GM12878 (cell line): ENCODE data around the gene MEG3. TPM values are rescaled to one million over a fixed set of nuclear protein-coding genes. Genes with fewer than 3 reads are reported as not detected.

Source experiments
- ATAC-seq: fragments of 200-7000 bp; cut with Tn5 transposase; 3 replicates; pipeline ENCODE4 v1.9.1; 2020; ENCODE audit warnings: mild to moderate bottlenecking, moderate library complexity
- BruUV-seq: library from RNA; stranded (reverse); fragments of 400-500 nt; replicated peaks from 2 replicates; lab custom pipeline; 2021; lab: Mats Ljungman, UMichigan
- CTCF ChIA-PET: fragments of 300-600 bp; sonication (Branson Sonifier 250); formaldehyde crosslinking; extraction: SDS; loops from one replicate; lab custom pipeline; 2021; ENCODE audit warnings: inconsistent platforms; lab: Yijun Ruan, JAX
- POLR2A ChIA-PET: fragments of 350-600 bp; formaldehyde crosslinking; extraction: SDS; loops from one replicate; lab custom pipeline; 2021; ENCODE audit warnings: inconsistent platforms; lab: Charles Lee
- RAD21 ChIA-PET: fragments of 300-600 bp; sonication (Branson Sonifier 250); formaldehyde crosslinking; loops from one replicate; lab custom pipeline; 2023; ENCODE audit warnings: antibody characterized with exemption; ENCODE audit not compliant: unreplicated experiment; lab: Charles Lee
- SMC1A ChIA-PET: fragments of 300-600 bp; sonication (Branson Sonifier 250); formaldehyde crosslinking; loops from one replicate; lab custom pipeline; 2023; ENCODE audit not compliant: unreplicated experiment, uncharacterized antibody; lab: Charles Lee
- DNase-seq: peaks from one replicate; pipeline ENCODE4 v3.0.0-alpha.2; 2011; ENCODE audit warnings: low read depth, low spot score
- FAIRE-seq: peaks from 3 replicates; lab custom pipeline; 2011; peaks lifted over from hg19 to GRCh38; lab: Jason Lieb, UNC
- H2AFZ ChIP-seq: 2 replicates; pipeline ENCODE4 v1.6.0; 2011; ENCODE audit warnings: low read depth, low read length, control low read depth; ENCODE audit not compliant: control insufficient read depth
- H3K27ac ChIP-seq: 2 replicates; pipeline ENCODE4 v1.5.1; 2011; ENCODE audit warnings: control low read depth; ENCODE audit not compliant: control insufficient read depth, insufficient read depth
- H3K27me3 ChIP-seq, 2 experiments: replicated peaks in 1 of 2; 2 replicates each; pipeline versions ENCODE4 v1.6.0 to v1.6.1; 2011; ENCODE audit warnings: low read length in 1 of 2; ENCODE audit not compliant: control insufficient read depth in 2 of 2, insufficient read depth in 2 of 2
- H3K36me3 ChIP-seq, 2 experiments: 2 replicates each; pipeline ENCODE4 v1.5.1; 2011; ENCODE audit warnings: low read length in 1 of 2; ENCODE audit not compliant: control insufficient read depth in 2 of 2, insufficient read depth in 2 of 2
- H3K4me1 ChIP-seq: 2 replicates; pipeline ENCODE4 v1.6.1; 2011; ENCODE audit warnings: mild to moderate bottlenecking, low read length, moderate library complexity, mixed read lengths; ENCODE audit not compliant: control insufficient read depth, insufficient read depth
- H3K4me2 ChIP-seq: 2 replicates; pipeline ENCODE4 v1.6.0; 2011; ENCODE audit warnings: control low read depth; ENCODE audit not compliant: control insufficient read depth, insufficient read depth
- H3K4me3 ChIP-seq: fragments of 200-600 bp; sonication (generic); 2 replicates; pipeline ENCODE4 v1.5.1; 2016
- H3K79me2 ChIP-seq: 2 replicates; pipeline ENCODE4 v1.6.0; 2011; ENCODE audit warnings: low read length; ENCODE audit not compliant: control insufficient read depth, insufficient read depth
- H3K9ac ChIP-seq: 2 replicates; pipeline ENCODE4 v1.8.0; 2011; ENCODE audit warnings: low read length, control low read depth, mixed read lengths; ENCODE audit not compliant: control insufficient read depth, insufficient read depth
- H3K9me3 ChIP-seq: replicated peaks from 3 replicates; pipeline ENCODE4 v1.5.1; 2011; ENCODE audit warnings: mild to moderate bottlenecking, low read length; ENCODE audit not compliant: control insufficient read depth, insufficient read depth
- H4K20me1 ChIP-seq: 2 replicates; pipeline ENCODE4 v1.6.0; 2011; ENCODE audit not compliant: control insufficient read depth, insufficient read depth
- BCL11A ChIP-seq: IDR thresholded peaks from 2 replicates; pipeline ENCODE4 v1.6.1; 2011; ENCODE audit warnings: low read depth, low read length
- CBX3 ChIP-seq: fragments of 200-600 bp; sonication (generic); IDR thresholded peaks from 2 replicates; pipeline ENCODE4 v1.6.1; 2016; ENCODE audit warnings: low read depth, borderline replicate concordance
- CHD2 ChIP-seq: IDR thresholded peaks from 2 replicates; pipeline ENCODE4 v1.6.1; 2011; ENCODE audit warnings: low read depth, low read length, improper control_type of control experiment, borderline replicate concordance
- FOXM1 ChIP-seq: IDR thresholded peaks from 2 replicates; pipeline ENCODE4 v1.6.1; 2012; ENCODE audit warnings: low read depth, mild to moderate bottlenecking, inconsistent platforms, low read length, moderate library complexity
- HDAC6 ChIP-seq: fragments of 200-600 bp; sonication (generic); IDR thresholded peaks from one replicate; pipeline ENCODE4 v1.8.0; 2017; ENCODE audit warnings: antibody characterized with exemption; ENCODE audit not compliant: unreplicated experiment
- MEF2A ChIP-seq: IDR thresholded peaks from 2 replicates; pipeline ENCODE4 v1.6.1; 2011; ENCODE audit warnings: low read depth, mild to moderate bottlenecking, low read length, moderate library complexity; ENCODE audit not compliant: insufficient read depth
- WGBS: methylation state at CpG from one replicate; pipeline ENCODE4 v1.1.6; 2016; ENCODE audit warnings: low lambda C conversion rate; ENCODE audit not compliant: insufficient replicate concordance, insufficient coverage; ENCODE audit errors: missing lambda C conversion rate; 5-methylcytosine and 5-hydroxymethylcytosine counted together
- in situ Hi-C: fragments of 300-500 bp; cut with MboI; formaldehyde crosslinking; loops from 9 replicates; pipeline ENCODE4 v1.14.3; 2018; ENCODE audit warnings: mixed read lengths
- intact Hi-C: fragments of 100-400 bp; cut with micrococcal nuclease; formaldehyde crosslinking; loops from one replicate; pipeline ENCODE4 v1.14.2; 2022; ENCODE audit not compliant: unreplicated experiment
- polyA plus RNA-seq, 11 experiments: library from polyadenylated mRNA; depleted of rRNA in 4 of 11; unstranded in 6 of 11; stranded (reverse) in 5 of 11; fragments of >200 nt; fragmentation: Nextera tagmentation in 4 of 11; fragmentation: Illumina TruSeq in 1 of 11; extraction: Ambion mirVana in 4 of 11; extraction: Trizol in 1 of 11; gene quantifications; 1 replicate in 1 of 11; 2 replicates in 10 of 11; pipeline versions ENCODE4 v1.2.1 to v1.2.3, GENCODE V29; 2011 to 2016; ENCODE audit warnings: inconsistent platforms in 2 of 11, missing spikeins in 2 of 11, low read depth in 1 of 11
- total RNA-seq, 4 experiments: library from RNA; depleted of rRNA in 3 of 4; stranded (reverse); fragments of >200 nt in 3 of 4; fragmentation: Illumina TruSeq in 1 of 4; extraction: Trizol in 1 of 4; gene quantifications; 2 replicates each; pipeline versions ENCODE4 v1.2.1 to v1.2.3, GENCODE V29; 2013 to 2021
- TF ChIP-seq, protein P1 (sequence below): fragments of 450-650 bp; IDR thresholded peaks from 2 replicates; pipeline ENCODE4 v1.6.1; 2017; ENCODE audit warnings: mild to moderate bottlenecking, moderate library complexity
- TF ChIP-seq, protein P2 (sequence below): fragments of 450-650 bp; formaldehyde crosslinking; IDR thresholded peaks from 2 replicates; pipeline ENCODE4 v1.4.0; 2020; ENCODE audit warnings: mild to moderate bottlenecking, moderate library complexity

MEG3 gene
- total and polyA plus RNA-seq, 10 of the 15 experiments (the other 5 are each of a cell fraction or from before 2014, with no cell fraction given), result 0.03 to 2.9 (median 0.95) TPM; not detected in 7

DNA sequence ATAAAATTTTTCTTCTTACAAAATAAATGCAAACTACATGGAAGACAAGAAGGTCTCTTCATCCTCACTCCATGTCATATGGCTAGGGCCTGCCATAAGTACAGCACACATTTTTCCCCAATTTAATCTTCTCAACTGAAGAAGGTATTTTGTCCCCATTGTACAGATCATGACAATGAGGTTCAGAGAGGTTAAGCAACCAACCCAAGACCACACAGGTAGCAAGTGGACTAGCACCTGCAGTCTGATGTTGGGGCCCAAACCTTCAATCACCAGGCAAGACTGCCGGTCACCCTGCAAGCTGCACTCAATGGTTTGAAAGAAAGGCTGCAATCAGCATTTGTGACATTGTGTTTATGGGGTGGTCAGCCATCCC is 6.5 kb upstream of the MEG3 start (continued):
- TF ChIP-seq, protein P1, sequence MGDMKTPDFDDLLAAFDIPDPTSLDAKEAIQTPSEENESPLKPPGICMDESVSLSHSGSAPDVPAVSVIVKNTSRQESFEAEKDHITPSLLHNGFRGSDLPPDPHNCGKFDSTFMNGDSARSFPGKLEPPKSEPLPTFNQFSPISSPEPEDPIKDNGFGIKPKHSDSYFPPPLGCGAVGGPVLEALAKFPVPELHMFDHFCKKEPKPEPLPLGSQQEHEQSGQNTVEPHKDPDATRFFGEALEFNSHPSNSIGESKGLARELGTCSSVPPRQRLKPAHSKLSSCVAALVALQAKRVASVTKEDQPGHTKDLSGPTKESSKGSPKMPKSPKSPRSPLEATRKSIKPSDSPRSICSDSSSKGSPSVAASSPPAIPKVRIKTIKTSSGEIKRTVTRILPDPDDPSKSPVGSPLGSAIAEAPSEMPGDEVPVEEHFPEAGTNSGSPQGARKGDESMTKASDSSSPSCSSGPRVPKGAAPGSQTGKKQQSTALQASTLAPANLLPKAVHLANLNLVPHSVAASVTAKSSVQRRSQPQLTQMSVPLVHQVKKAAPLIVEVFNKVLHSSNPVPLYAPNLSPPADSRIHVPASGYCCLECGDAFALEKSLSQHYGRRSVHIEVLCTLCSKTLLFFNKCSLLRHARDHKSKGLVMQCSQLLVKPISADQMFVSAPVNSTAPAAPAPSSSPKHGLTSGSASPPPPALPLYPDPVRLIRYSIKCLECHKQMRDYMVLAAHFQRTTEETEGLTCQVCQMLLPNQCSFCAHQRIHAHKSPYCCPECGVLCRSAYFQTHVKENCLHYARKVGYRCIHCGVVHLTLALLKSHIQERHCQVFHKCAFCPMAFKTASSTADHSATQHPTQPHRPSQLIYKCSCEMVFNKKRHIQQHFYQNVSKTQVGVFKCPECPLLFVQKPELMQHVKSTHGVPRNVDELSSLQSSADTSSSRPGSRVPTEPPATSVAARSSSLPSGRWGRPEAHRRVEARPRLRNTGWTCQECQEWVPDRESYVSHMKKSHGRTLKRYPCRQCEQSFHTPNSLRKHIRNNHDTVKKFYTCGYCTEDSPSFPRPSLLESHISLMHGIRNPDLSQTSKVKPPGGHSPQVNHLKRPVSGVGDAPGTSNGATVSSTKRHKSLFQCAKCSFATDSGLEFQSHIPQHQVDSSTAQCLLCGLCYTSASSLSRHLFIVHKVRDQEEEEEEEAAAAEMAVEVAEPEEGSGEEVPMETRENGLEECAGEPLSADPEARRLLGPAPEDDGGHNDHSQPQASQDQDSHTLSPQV, result no peak
- TF ChIP-seq CHD2 (no peak), HDAC6 (no peak), MEF2A (no peak)
- TF ChIP-seq, all 136 proteins: peak for 0

DNA sequence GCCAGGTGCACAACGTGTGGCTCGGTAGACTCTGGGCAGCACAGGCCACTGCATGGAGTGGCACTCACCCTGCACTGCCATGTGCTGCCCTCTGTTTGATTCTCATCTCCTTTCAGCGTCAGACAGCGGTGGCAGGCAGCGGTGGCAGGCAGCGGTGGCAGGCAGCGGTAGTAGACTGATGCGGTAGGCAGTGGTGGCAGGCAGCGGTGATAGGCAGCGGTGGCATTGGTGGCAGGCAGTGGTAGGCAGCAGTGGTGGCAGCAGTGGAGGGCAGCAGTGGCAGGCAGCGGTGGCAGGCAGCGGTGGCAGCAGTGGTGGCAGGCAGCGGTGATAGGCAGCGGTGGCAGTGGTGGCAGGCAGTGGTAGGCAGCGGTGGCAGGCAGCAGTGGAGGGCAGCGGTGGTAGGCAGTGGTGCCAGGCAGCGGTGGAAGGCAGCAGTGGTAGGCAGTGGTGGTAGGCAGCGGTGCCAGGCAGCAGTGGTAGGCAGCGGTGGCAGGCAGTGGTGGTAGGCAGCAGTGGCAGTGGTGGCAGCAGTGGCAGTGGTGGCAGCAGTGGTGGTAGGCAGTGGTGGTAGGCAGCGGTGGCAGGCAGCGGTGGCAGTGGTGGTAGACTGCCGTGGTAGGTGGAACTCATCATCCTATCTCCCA is 6.0 kb upstream of the MEG3 start:
- Histone ChIP-seq H3K9me3 (no peaks in the 10 kb centered on the region), H3K27me3 (no peaks in the 10 kb centered on the region), H3K36me3 (no peaks in the 10 kb centered on the region), H2AFZ (no peak overlapping the region), H4K20me1 (no peaks in the 10 kb centered on the region), H3K4me3 (no peak overlapping the region), H3K9ac (no peak overlapping the region), H3K4me1 (no peaks in the 10 kb centered on the region), H3K79me2 (no peaks in the 10 kb centered on the region), H3K4me2 (no peak overlapping the region), H3K27ac (no peak overlapping the region)
- TF ChIP-seq BCL11A (no peak), FOXM1 (no peak), CBX3 (no peak)
- TF ChIP-seq, protein P2, sequence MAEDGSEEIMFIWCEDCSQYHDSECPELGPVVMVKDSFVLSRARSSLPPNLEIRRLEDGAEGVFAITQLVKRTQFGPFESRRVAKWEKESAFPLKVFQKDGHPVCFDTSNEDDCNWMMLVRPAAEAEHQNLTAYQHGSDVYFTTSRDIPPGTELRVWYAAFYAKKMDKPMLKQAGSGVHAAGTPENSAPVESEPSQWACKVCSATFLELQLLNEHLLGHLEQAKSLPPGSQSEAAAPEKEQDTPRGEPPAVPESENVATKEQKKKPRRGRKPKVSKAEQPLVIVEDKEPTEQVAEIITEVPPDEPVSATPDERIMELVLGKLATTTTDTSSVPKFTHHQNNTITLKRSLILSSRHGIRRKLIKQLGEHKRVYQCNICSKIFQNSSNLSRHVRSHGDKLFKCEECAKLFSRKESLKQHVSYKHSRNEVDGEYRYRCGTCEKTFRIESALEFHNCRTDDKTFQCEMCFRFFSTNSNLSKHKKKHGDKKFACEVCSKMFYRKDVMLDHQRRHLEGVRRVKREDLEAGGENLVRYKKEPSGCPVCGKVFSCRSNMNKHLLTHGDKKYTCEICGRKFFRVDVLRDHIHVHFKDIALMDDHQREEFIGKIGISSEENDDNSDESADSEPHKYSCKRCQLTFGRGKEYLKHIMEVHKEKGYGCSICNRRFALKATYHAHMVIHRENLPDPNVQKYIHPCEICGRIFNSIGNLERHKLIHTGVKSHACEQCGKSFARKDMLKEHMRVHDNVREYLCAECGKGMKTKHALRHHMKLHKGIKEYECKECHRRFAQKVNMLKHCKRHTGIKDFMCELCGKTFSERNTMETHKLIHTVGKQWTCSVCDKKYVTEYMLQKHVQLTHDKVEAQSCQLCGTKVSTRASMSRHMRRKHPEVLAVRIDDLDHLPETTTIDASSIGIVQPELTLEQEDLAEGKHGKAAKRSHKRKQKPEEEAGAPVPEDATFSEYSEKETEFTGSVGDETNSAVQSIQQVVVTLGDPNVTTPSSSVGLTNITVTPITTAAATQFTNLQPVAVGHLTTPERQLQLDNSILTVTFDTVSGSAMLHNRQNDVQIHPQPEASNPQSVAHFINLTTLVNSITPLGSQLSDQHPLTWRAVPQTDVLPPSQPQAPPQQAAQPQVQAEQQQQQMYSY, result no peak
- intact Hi-C loops (no loop called here), in situ Hi-C loops (no loop called here)
- ChIA-PET SMC1A (no interaction called here), RAD21 (no interaction called here), CTCF (no interaction called here), POLR2A (no interaction called here)
- 64% methylated on average over 20 of the region's 22 CpGs for WGBS
- DNase-seq (no peak), FAIRE-seq (no peak), ATAC-seq (no peak)
- no TSS peak for BruUV-seq
